GM19023 (cell line): ENCODE data around the gene CD34.
"Not testable (repeated sequence)": the region's sequence is repeated elsewhere in the genome, so short reads cannot be mapped to it uniquely, and the experiment has no call there.

Source experiments
- ATAC-seq: cut with Tn5 transposase; IDR thresholded peaks from one replicate; pipeline ENCODE4 v1.9.1; 2021; ENCODE audit warnings: mild to moderate bottlenecking, moderate library complexity; ENCODE audit not compliant: unreplicated experiment

Gene CD34

DNA sequence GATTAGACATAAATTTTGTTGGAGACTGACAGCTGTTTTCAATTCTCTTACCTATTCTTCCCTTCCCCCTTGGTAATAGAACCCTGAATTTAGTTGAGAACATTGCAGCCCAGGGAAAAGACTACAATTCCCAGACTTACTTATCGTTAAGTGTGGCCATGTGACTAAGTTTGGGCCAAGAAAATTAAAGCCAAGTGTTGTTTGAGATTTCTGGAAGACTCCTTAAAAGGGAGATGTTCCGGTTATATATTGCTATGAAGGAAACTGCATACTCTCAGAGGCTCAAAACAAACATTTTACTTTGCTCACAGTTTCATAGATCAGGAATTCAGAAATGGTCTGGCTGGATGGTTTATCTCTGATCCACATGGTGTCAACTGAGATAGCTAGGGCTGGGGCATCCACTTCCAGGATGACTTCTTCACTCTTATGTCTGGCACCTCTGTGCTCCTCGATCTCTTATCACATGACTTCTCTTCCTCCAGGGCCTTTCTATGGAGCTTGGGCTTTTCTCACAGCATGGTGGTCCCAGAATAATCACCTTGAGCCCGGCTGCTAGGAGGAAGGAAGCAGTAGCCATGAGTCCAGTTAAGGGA lies 22.4 kb upstream of the CD34 start:
- ATAC-seq: no peak

DNA sequence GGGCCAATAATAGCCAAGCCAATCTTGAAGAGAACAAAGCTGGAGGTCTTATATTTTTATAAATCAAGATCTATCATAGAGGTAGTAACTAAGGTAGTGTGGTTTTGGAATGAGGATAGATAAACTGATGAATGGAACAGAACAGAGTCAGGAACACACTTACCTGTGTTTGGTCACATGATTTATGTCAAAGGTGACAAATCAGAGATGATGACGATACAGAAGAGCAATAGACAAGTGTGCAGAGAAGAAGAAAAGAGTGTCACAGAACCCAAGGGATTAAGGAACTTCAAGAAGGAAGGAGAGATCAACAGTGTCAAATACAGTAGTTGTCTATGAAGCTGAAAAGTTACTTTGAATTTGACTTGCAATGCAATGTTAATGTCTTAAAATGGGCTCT lies 16.1 kb upstream of the CD34 start:
- ATAC-seq: no peak

DNA sequence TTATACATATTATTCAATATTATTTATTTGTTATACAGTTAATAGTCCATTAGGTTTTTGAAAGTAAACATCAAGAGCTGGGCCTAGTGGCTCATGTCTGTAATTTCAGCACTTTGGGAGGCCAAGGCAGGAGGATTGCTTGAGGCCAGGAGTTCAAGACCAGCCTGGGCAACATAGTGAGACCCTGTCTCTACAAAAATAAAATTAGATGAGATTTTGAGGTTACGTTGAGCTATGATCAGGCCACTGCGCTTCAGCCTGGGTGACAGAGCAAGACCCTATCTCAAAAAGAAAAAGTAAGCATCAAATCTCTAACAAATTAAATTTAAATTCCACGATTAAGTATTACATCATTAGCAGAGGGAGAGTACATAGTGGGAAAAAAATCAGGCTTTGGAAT lies 15.0 kb upstream of the CD34 start:
- ATAC-seq: not testable (repeated sequence)

DNA sequence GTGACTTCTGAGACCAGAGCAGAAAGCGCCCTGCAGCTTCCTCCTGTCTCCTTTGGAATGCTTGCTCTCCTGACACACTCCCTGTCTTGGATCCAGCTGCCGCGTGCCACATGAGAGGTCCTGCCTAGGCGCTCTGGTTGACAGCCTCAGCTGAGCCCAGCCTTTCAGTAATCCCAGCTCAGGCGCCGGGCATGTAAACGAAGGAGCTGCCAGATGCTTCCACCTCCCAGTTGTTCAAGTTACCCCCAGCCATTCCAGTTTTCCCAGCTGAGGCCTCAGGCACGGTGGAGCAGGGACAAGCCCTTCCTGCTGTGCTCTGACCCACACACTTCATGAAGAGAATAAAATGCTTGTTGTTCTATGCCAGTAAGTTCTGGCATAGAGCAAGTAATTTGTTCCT lies 14.3 kb upstream of the CD34 start:
- ATAC-seq: no peak

DNA sequence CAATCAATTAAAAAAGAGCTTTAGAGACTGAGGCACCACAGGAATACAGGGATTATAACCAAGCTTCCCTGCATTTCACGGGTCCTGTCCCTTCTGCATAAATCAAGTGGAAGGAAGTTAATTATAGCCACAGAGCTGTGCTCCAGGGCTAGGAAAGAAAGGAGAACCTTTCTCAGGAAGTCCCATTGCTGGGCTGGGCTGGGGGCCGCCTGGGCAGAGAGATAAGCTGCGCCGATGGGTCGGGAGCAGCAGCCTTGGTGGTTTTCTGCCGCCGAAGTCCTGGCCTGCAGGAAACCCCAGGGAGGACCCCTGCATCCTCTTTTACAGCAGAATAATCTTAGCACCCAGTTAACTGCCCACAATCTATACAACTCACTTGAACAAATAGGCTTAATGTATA lies 12.6 kb upstream of the CD34 start:
- no peak for ATAC-seq

DNA sequence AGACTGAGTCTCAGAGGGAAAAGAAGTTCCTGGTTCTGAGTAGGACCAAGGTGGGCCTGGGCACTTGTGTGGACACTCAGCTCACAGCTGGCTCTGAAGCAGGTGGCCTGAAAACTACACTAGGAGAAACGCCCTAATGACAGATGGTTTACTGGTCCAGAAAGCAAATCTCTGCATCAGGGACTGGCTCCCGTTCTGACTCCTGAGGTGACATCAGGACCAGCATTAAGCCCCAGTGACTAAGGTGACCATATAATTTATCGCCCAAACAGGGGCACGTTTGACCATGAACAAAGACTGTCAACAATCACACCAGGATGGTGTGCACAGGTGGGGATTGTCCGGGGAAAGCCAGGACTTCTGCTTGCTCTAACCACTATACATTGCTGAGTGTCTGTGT lies 12.2 kb upstream of the CD34 start:
- no peak for ATAC-seq

DNA sequence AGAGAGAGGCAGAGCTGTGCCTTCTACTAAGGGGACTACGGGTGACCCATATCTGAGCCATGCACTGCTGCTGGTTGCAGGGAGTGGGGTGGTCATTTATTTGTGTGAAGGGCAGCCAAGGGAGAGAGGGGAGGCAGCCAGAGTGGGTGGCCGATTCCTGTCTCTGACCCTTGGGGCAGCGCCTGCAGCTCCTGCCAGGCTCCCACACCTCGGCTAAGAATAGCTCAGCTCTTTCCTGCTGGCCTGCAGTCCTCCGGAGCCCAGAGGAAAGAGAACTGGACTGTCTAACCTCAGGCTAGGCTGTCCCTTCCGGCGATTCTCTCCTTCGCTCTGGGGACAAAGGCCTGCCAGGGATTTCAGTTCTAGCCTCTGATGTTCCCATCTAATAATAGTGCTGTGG lies 11.6 kb upstream of the CD34 start:
- no peak for ATAC-seq

DNA sequence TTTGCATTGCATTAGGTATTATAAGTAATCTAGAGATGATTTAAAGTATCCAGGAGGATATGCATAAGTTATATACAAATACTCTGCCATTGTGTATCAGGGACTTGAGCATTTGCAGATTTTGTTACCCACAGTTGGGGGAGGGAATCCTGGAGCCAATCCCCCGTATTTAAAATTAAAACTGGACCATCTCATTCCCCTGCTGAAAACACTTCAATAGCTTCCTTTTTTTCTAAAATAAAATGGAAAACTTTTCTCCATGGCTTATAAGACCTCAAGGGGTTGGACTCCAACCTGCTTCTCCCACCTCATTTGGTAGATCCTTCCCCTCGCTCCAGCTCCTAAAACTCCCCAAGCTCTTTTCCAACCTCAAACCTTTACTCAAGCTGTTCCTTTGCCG lies 10.4 kb upstream of the CD34 start:
- ATAC-seq: no peak

DNA sequence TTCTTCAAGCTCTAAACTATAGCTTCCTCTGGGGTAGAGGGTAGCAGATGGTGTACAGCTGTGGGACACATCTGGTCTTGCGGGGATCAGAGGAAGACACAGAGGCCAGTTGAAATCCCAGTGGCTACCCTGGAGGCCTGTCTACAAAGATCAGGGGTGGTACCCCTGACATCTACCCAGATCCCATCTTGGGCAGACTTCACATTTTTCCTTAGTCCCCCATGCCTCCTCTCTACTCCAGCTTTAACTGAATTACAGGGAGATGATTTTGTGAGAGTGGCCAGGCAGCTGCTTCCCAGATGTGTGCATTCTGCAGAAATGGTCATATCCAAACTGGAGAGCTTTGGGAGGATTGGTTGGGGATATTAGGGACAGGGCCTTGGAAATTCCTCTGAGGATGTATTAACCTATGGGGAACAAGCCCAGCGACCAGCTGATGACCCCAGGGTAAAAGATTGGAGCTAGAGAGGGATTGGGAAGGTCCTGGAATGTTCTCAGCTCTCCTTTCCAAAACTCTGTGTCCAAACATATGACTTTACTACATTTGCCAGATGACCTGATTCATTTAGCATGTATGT lies 9.6 kb upstream of the CD34 start:
- ATAC-seq: no peak

DNA sequence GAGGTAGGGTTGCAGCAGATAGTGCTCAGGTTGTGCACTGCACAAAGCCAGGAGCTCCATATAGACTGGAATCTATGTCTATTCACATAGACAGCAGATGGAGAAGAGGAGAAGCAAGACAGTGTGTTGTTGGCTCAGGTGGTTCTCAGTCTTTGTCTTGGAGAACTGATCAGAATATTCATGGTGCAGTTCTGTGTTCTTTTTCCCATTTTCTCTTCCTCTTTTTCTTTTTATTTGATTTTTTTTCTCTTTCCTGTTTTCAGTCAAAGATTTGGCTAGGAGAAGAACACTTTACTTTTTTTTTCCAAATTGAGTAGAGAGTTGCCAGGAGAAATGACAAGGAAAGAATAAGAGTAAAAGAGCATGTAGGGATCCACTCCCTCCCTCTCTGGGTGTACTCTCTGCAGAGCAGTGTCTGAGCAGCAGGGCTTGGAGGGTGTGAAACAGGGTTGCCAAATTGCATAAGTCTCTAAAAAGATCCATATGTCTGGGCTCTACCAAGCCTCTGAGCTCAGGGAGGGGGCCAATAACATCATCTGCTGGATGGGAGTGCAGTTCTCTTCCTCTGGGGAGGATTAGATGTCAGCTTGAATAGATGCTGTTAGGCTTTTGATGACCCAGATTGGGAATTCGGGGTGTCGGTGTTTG lies 8.7 kb upstream of the CD34 start:
- no peak for ATAC-seq

DNA sequence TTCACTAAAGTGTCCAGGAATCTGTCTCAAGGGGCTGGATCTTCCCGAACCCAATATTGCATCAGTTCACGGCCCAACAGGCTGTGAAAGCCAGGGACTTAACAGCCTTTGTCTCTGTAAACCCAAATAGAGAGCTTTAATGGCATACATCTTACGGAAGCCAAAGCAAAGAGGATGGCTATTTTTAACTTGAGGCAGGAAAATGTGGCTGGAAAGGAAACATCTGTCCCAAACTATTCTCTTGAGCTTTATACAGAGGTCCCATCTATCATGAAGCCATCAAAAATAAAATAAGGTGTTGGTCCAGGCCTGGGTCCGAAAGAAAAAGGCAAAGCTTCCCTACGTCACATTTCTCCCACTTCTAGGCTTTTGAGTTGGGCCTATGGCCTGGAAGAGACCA lies 7.7 kb upstream of the CD34 start:
- ATAC-seq: no peak

DNA sequence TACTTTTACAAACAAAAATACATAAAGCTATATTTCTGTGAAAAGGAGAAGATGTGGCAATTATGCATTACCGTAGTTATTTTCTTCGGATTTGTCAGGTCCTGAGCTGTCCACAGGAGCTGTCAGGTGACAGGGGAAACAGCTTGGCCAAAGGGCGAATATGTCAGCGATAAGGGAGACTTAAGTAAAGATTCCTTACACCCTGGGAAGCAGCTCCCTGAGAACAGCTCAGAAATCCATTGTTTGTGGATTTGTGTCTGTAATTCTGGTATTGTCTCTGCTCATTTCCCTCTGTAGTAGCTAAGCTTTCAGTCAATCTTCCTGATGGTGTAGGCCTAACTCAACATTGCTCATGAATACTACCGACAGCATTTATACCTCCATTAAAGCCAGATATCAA lies 7.1 kb upstream of the CD34 start:
- no peak for ATAC-seq

DNA sequence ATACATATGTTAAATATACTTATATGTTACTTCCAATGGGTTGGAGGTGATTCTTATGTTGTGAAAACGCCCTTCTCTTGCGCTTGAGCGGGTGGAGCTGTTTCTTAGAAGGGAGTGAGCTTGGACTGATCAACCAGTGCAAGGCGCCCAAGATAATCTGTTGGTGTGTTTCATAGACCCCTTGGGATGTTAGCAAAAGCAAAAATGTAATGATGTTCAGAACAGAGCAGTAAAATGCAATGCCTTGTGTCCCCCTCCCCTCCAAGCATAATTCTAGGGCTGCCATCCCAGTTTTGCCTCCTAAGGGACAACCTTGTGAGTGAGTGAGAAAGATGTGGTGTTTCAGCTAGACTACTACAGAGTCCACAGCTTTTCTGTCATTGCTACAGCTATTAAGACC lies 6.2 kb upstream of the CD34 start:
- no peak for ATAC-seq

DNA sequence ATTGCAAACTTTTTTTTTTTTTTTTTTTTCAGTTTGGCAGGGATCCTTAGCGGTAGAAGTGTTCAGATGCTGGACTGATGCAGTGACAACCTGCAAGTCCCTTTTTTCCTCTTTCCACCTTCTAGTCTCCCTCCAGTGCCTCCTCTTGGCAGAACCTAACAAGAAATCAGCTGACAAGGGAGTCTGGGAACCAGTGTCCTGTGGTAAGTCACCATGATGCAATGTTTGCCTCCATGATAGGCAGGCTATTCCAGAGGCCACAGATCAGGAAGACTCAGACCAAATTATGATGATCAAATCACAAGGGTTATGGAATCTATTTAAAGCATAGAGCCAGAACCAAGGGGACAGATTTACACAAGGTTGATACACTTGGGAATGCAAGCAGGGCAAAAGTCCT lies 3.0 kb upstream of the CD34 start:
- ATAC-seq: no peak

DNA sequence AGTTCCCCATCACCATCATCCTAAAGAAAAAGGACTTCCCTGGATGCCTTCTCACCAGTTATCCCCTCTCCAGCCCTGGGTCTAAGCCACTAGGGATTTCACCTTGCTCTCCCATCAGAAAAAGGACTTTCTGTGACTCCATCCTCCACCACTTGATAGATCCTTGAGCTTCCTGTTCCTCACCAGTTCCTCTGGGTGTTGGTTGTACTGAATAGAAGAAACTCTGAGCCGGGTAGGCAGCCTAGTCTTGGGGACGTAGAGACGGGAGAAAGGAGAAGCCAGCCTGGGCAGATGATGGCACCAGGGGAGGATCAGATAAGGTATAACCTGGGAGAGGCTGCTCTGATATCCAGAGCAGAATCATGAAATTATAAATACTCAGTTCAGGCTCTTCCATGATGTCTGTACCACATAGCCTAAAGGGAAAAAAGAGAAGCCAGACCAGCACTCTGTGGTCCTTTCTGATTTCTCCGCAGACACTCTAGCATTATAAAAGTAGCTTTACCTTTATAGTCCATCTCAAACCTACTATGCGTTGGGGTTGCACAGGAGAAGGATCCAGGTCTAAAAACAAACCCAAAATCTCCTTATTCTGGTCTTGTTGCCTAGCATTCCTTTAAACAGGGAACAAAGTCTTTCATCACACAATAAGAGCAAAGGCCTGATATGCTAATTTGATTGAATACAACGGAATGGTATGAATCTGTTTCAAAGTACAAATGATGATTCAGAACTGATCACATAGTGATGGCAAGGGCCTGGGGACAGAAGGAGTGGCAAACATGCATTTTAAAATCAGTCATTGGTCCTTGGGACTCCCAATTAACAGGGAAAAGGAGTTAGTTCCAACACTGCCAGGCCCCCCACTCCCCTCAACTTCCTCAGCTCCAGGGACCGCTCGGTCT lies 1.2 kb upstream of the CD34 start:
- no peak for ATAC-seq

DNA sequence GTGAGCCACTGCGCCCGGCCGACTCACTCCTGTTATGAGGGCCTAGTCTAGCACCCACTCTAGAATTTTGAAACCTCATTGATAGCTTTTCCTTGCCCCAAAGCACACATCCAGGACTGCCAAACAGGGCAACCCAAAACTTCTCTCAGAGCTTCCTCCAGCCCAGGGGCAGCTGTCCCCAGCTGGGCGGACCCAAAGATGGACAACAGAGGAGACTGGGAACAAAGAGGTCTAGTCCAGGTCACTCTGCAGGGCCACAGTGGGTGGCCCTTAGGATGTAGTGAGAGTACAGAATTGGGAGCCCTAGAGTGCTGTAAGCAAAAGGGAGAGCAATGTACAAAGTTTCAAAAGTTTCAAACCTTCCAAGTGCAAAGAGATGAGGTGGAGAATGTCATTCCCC lies 1.2 kb downstream of the CD34 start:
- no peak for ATAC-seq

DNA sequence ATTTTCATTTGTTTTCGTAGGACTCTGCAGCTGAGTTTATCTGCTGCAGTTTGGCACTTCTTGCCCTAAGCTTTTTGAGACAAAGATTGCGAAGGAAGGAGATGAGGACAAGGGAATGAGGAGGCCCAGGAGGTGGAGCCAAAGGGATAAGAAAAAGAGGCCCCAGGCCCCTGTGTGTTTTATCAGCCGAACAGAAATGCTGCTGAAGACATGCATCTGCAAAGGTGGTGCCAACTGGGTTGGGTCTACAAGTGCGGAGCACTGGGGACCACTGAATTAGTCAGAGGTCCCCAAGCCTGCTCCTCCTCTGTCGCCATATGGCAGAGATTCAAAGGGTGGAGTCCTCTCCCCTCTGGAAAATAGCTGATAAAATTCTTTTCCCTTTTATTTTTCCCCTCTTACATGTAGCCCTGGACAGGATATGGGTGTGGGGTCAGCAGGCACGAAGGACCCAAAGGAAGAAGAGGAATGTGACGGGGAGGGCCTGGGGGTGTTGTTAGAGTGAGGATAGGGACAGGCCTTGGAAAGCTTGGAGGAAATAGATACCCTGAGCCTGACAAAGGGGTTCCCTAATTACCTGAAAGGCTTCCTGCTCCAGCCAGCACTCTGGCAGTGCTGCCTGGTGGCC lies 2.7 kb downstream of the CD34 start:
- no peak for ATAC-seq

DNA sequence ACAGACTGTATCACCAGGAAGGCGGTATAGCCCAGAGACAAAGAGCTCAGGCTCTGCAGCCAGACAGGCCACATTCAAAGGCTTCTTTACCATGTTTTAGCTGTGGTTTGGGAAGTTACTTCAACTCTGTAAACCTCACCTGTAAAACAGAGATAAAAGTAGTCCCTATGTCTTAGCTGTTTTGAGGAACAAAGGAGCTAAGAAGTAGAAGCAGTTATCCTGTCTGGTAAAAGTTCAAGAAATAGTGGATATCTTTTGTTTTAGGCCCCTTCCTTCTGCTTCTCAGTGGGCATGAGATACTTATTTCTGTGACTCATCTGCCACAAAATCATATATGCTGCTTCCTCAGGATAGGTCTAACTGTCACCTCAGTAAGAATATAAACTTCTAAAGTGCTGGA lies 6.5 kb downstream of the CD34 start:
- ATAC-seq: no peak

DNA sequence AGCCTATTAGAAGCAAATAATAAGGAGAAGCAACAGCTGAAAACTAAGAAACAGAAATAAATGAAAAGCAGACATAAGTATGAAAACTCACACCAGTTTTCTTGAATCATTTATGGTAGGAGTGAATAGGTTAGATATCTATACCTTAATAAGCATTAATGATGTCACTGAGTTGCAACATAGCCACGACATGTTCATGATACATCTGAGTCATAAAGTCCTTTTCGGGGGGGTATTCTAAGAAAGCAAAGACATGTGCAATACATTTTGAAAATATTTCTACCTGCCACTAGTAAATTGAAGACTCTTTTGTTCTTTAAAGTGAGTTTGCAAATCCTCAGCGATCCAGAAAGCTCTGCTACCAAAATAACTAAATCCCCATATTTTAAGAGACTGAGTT lies 7.2 kb downstream of the CD34 start:
- no peak for ATAC-seq

DNA sequence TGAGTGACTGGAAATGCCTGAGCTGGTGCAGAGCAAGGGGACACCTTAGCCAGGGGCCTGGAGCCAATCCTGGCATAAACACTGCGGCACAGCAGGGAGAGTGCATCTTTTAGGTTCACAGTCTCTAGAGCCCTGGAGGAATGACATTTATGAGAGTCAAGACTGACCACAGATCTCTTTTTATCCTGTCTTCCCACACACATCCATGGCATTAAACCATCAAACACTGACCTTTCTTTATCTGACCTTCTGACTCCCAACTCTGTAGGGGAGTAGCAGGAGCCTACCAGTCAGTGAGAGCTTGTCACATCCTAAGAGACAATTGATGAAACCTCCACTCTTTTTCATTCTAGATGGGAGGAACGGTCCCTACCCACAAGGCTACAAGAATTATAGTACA lies 7.9 kb downstream of the CD34 start:
- ATAC-seq: no peak

DNA sequence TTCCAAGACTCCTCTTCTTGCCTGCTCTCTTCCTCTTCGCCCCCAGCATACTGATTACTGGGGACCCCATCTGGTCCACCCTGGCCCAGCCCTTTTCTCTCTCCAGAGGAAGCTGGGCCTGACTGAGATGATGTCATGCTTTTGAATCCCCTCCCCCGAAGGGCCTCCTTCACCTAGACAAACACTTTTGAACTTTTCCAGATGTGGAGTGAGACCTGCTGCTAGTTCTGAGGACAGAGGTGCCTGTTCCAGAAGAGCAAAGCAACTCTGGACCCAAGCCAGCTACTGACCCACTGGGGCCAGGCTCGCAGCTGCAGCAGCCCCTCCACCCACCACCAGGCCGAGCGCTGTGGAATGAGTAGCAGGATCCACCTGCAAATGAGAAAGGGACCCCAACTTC lies 8.4 kb downstream of the CD34 start:
- no peak for ATAC-seq
